ENCODE results near the gene SMURF2. TPM values are rescaled to one million over a fixed set of nuclear protein-coding genes. Genes with fewer than 3 reads are reported as not detected.

The SMURF2 gene
- total RNA-seq, 1 experiment from 2014 or later: 127 TPM

DNA sequence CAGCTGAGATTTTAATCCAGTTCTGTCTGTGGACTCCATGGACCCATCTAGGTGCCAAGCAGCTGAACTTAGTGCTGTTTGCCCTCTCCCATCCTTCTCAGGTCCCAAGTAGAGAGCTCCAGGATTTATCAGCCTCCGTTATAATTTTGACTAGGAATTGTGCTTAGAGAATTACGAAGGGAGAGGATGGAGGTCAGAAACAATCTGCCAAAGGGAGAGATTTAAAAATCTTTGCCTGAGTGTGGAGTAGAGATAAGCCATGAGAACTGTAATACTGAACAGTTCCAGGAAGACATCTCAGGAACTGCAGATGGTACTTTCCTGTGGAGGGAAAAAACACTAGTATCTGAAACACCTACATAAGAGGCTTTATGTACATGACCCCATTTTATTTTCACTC is 128.3 kb downstream of the SMURF2 start:
- Histone ChIP-seq H3K27me3 (ENCODE audit: insufficient read depth, low read length) (no peaks in the 10 kb centered on the region), H2AFZ (ENCODE audit: low read depth, low read length, poor library complexity, severe bottlenecking) (no peak overlapping the region), H3K4me1 (ENCODE audit: control insufficient read depth in 1 of 2, insufficient read depth in 2 of 2, low read length in 2 of 2) (no peaks in the 10 kb centered on the region), H3K79me2 (ENCODE audit: insufficient read depth, low read length) (no peaks in the 10 kb centered on the region), H3K27ac (ENCODE audit: low read depth, low read length) (no peak overlapping the region), H3K9me3 (ENCODE audit: control insufficient read depth in 1 of 2, insufficient read depth in 1 of 2, low read depth in 1 of 2, low read length in 2 of 2) (no peaks in the 10 kb centered on the region), H3K9me2 (ENCODE audit: insufficient read depth) (no peaks in the 10 kb centered on the region), H3K4me2 (ENCODE audit: low read length) (no peak overlapping the region), H4K20me1 (ENCODE audit: insufficient read depth) (peaks cover 6% of the 10 kb centered on the region; the same call in 1 of the 2 replicates), H3K4me3 (replicated peaks in 1 of 2; ENCODE audit: low read depth in 1 of 2, low read length in 2 of 2) (no peak overlapping the region), H3K9ac (ENCODE audit: low read length) (no peak overlapping the region), H3K36me3 (ENCODE audit: control insufficient read depth in 1 of 2, insufficient read depth in 2 of 2, low read length in 2 of 2) (peaks cover 67 to 88% of the 10 kb centered on the region in 2 experiments)
- ChIA-PET POLR2A (interaction anchor here (1.2 to 1.8 kb wide), 2 partner anchors 28 to 36 kb away, joined by 4 to 6 read pairs; partner anchors contain the start of gene POLG2), RAD21 (ENCODE audit: low non-redundant PET in 1 of 2, low total read pairs in 2 of 2, uncharacterized antibody in 2 of 2, unreplicated experiment in 2 of 2) (interaction anchor here in 1 of 2 experiments (1.0 kb wide), 1 partner anchor 114 kb away, joined by 4 read pairs; no protein-coding TSS in a partner anchor), CTCF (interaction anchor here (0.7 to 2.6 kb wide), 8 partner anchors 11 to 114 kb away, joined by 3 to 34 read pairs (median 3); partner anchors contain the start of gene POLG2)
- no peak for DNase-seq (ENCODE audit: low read depth, low spot score)
- intact Hi-C loops (cut with micrococcal nuclease): no loop called here
- BruUV-seq (replicated peaks): no TSS peak
- TF ChIP-seq TCF7L2 (IDR thresholded peaks at IDR 0.05; ENCODE audit: borderline replicate concordance, extremely low read depth, insufficient read depth, insufficient read length) (no peak), SIN3A (IDR thresholded peaks at IDR 0.05; ENCODE audit: low read depth) (no peak), ELF1 (IDR thresholded peaks at IDR 0.05; ENCODE audit: borderline replicate concordance, low read depth) (no peak), CEBPB (IDR thresholded peaks at IDR 0.05; ENCODE audit: low read depth) (no peak), EZH2 (IDR thresholded peaks at IDR 0.05) (no peak)
- no peak for ATAC-seq

GRCh38 chr17:64532409-64532808 is 129.7 kb downstream of the SMURF2 start:
- peaks cover 6% of the 10 kb centered on the region; the same call in 1 of the 2 replicates for H4K20me1 ChIP-seq (ENCODE audit: insufficient read depth)
- peaks cover 75 to 88% of the 10 kb centered on the region in 2 experiments for H3K36me3 ChIP-seq (ENCODE audit: control insufficient read depth in 1 of 2, insufficient read depth in 2 of 2, low read length in 2 of 2)
- ATAC-seq (no peak), DNase-seq (ENCODE audit: low read depth, low spot score) (no peak)
- H3K4me1 ChIP-seq (ENCODE audit: control insufficient read depth in 1 of 2, insufficient read depth in 2 of 2, low read length in 2 of 2): no peaks in the 10 kb centered on the region
- RAD21 ChIA-PET (ENCODE audit: low non-redundant PET in 1 of 2, low total read pairs in 2 of 2, uncharacterized antibody in 2 of 2, unreplicated experiment in 2 of 2): no interaction called here
- no peaks in the 10 kb centered on the region for H3K27me3 ChIP-seq (ENCODE audit: insufficient read depth, low read length)
- H3K27ac ChIP-seq (ENCODE audit: low read depth, low read length): no peak overlapping the region
- CTCF ChIA-PET: interaction anchor here (1.4 to 2.6 kb wide), 2 partner anchors 13 to 112 kb away, joined by 3 to 34 read pairs; no protein-coding TSS in a partner anchor
- no peaks in the 10 kb centered on the region for H3K9me2 ChIP-seq (ENCODE audit: insufficient read depth)
- intact Hi-C loops (cut with micrococcal nuclease): no loop called here
- H3K4me2 ChIP-seq (ENCODE audit: low read length): no peak overlapping the region
- POLR2A ChIA-PET: interaction anchor here (0.8 to 1.8 kb wide), 2 partner anchors 12 to 35 kb away, joined by 3 to 4 read pairs; partner anchors contain the start of gene POLG2
- no peaks in the 10 kb centered on the region for H3K9me3 ChIP-seq (ENCODE audit: control insufficient read depth in 1 of 2, insufficient read depth in 1 of 2, low read depth in 1 of 2, low read length in 2 of 2)
- BruUV-seq (replicated peaks): no TSS peak
- no peak overlapping the region for H3K4me3 ChIP-seq (replicated peaks in 1 of 2; ENCODE audit: low read depth in 1 of 2, low read length in 2 of 2)
- no peak overlapping the region for H2AFZ ChIP-seq (ENCODE audit: low read depth, low read length, poor library complexity, severe bottlenecking)
- H3K79me2 ChIP-seq (ENCODE audit: insufficient read depth, low read length): no peaks in the 10 kb centered on the region
- TF ChIP-seq MAX (IDR thresholded peaks at IDR 0.05) (no peak), ZFX (IDR thresholded peaks at IDR 0.05) (no peak), POLR2AphosphoS5 (IDR thresholded peaks at IDR 0.05; ENCODE audit: low read depth, low read length) (peak; percentile 8; the same call in 1 of the 2 replicates), YY1 (IDR thresholded peaks at IDR 0.05; ENCODE audit: extremely low read depth, insufficient replicate concordance, low read depth, low read length) (no peak)
- no peak overlapping the region for H3K9ac ChIP-seq (ENCODE audit: low read length)

Measured in HCT116 (cell line).